Smooth muscle cell (in vitro differentiated cells): ENCODE results near the gene TRIM5. TPM values are rescaled to one million over a fixed set of nuclear protein-coding genes. Genes with fewer than 3 reads are reported as not detected.
A peak's percentile ranks its signal among the peaks of the same experiment; 100 is the strongest.

Experiments
- DNase-seq: peaks from one replicate; lab custom pipeline; 2025; ENCODE audit not compliant: unreplicated experiment; lab: John Stamatoyannopoulos, UW
- H2AFZ ChIP-seq: fragments of 200-600 bp; sonication (generic); 2 replicates; pipeline ENCODE4 v1.6.0; 2016; ENCODE audit warnings: antibody characterized with exemption, low read depth, mild to moderate bottlenecking
- H3F3A ChIP-seq: fragments of 200-600 bp; sonication (generic); 2 replicates; pipeline ENCODE4 v1.6.0; 2017; ENCODE audit warnings: antibody characterized with exemption, low read depth
- H3K27ac ChIP-seq: fragments of 200-600 bp; sonication (generic); 2 replicates; pipeline ENCODE4 v1.5.1; 2016; ENCODE audit warnings: low read depth, mild to moderate bottlenecking
- H3K27me3 ChIP-seq: fragments of 200-600 bp; sonication (generic); 2 replicates; pipeline ENCODE4 v1.6.1; 2016; ENCODE audit warnings: low read depth, mild to moderate bottlenecking
- H3K36me3 ChIP-seq: fragments of 200-600 bp; sonication (generic); 2 replicates; pipeline ENCODE4 v1.5.1; 2016; ENCODE audit warnings: low read depth
- H3K4me1 ChIP-seq: fragments of 200-600 bp; sonication (generic); 2 replicates; pipeline ENCODE4 v1.5.1; 2016; ENCODE audit warnings: low read depth
- H3K4me2 ChIP-seq: fragments of 200-600 bp; sonication (generic); 2 replicates; pipeline ENCODE4 v1.6.0; 2016; ENCODE audit warnings: mild to moderate bottlenecking
- H3K4me3 ChIP-seq: fragments of 200-600 bp; sonication (generic); 2 replicates; pipeline ENCODE4 v1.5.1; 2016; ENCODE audit warnings: mild to moderate bottlenecking
- H3K79me2 ChIP-seq: fragments of 200-600 bp; sonication (generic); 2 replicates; pipeline ENCODE4 v1.6.0; 2016; ENCODE audit warnings: low read depth, mild to moderate bottlenecking
- H3K9ac ChIP-seq: fragments of 200-600 bp; sonication (generic); 2 replicates; pipeline ENCODE4 v1.6.0; 2016; ENCODE audit warnings: low read depth
- H3K9me3 ChIP-seq: fragments of 200-600 bp; sonication (generic); replicated peaks from 2 replicates; pipeline ENCODE4 v1.5.1; 2016; ENCODE audit warnings: low read depth
- H4K20me1 ChIP-seq: fragments of 200-600 bp; sonication (generic); 2 replicates; pipeline ENCODE4 v1.6.0; 2016; ENCODE audit warnings: low read depth
- WGBS: methylation state at CpG from one replicate; pipeline ENCODE4 v1.1.7; 2016; ENCODE audit warnings: low lambda C conversion rate; 5-methylcytosine and 5-hydroxymethylcytosine counted together
- polyA plus RNA-seq: library from polyadenylated mRNA; unstranded; fragments of >200 nt; fragmentation: Nextera tagmentation; extraction: Ambion mirVana; gene quantifications from 2 replicates; pipeline ENCODE4 v1.2.1, GENCODE V29; 2016
- total RNA-seq: library from RNA; depleted of rRNA; stranded (reverse); fragments of >200 nt; gene quantifications from 2 replicates; pipeline ENCODE4 v1.2.3, GENCODE V29; 2014
- TF ChIP-seq, protein P1 (sequence below): fragments of 200-600 bp; sonication (generic); IDR thresholded peaks from 2 replicates; pipeline ENCODE4 v1.5.1; 2017; ENCODE audit warnings: borderline replicate concordance, mild to moderate bottlenecking, antibody characterized with exemption; ENCODE audit not compliant: insufficient read depth, poor library complexity, severe bottlenecking

The TRIM5 gene
- total and polyA plus RNA-seq, 2 experiments from 2014 or later = 16.4 to 27.6 TPM

DNA sequence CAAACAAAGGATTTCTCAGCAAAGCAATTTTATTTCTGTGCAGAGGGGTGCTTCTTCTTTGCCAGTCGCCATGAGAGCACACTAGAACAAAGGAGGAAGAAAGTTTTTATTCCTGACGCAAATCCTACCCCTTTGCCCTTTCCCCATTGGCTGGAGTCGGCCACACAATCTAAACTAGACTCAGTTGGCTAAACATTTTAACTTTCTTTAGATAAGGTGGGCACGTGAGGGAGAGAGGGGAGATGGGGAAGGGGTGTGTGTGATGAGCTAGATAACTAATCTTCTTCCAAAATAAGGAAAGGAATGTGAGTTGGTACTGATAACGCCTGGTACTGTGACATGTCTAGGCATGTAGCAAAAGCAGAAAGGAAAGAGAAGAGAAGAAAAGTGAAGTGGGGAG, 5.3 kb upstream of the TRIM5 start:
- Histone ChIP-seq H4K20me1 (no peaks in the 10 kb centered on the region), H3K4me3 (peak overlapping the region; percentile 33), H3K9me3 (no peaks in the 10 kb centered on the region), H3K4me1 (peaks cover 21% of the 10 kb centered on the region), H3K36me3 (no peaks in the 10 kb centered on the region), H2AFZ (peak overlapping the region; percentile 91), H3K79me2 (no peaks in the 10 kb centered on the region), H3K27me3 (no peaks in the 10 kb centered on the region), H3F3A (no peaks in the 10 kb centered on the region), H3K27ac (peak overlapping the region; percentile 82), H3K4me2 (peak overlapping the region; percentile 76), H3K9ac (peak overlapping the region; percentile 73)
- no peak for DNase-seq
- TF ChIP-seq, protein P1, sequence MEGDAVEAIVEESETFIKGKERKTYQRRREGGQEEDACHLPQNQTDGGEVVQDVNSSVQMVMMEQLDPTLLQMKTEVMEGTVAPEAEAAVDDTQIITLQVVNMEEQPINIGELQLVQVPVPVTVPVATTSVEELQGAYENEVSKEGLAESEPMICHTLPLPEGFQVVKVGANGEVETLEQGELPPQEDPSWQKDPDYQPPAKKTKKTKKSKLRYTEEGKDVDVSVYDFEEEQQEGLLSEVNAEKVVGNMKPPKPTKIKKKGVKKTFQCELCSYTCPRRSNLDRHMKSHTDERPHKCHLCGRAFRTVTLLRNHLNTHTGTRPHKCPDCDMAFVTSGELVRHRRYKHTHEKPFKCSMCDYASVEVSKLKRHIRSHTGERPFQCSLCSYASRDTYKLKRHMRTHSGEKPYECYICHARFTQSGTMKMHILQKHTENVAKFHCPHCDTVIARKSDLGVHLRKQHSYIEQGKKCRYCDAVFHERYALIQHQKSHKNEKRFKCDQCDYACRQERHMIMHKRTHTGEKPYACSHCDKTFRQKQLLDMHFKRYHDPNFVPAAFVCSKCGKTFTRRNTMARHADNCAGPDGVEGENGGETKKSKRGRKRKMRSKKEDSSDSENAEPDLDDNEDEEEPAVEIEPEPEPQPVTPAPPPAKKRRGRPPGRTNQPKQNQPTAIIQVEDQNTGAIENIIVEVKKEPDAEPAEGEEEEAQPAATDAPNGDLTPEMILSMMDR = no peak
- 42% methylated on average over 5 of the region's 5 CpGs for WGBS

DNA sequence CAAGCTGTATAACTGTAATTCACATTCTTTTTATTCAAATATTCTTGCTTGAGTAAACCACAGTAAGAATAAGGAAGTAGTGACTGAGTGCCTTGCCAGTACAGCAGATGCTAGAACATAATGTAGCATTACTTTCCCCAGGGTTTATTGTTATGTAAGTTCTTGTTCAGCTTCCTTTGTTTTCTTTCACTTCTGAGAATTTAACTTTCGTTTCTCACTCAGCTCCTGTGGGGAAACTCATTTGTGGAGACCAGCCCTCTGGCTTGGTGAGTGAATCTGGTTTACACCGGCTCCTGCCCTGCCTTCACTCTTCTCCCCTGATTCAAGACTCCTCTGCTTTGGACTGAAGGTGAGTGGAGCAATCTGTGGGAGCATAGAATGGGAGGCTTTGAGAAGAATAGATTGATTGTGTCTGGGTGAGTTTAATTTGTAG, 4.7 kb upstream of the TRIM5 start, which contains the start of gene TRIM22:
TRIM22 (plus strand) TSS at position 240 of the 433 bp plus-strand sequence. CDS start 6,443 bp downstream, outside the sequence.
- Histone ChIP-seq H4K20me1 (no peaks in the 10 kb centered on the region), H3K4me1 (peaks cover 23% of the 10 kb centered on the region), H3K36me3 (no peaks in the 10 kb centered on the region), H3K9ac (peak within 1 kb of the TSS; percentile 73), H3K27ac (peak within 1 kb of the TSS; percentile 82), H3K9me3 (no peaks in the 10 kb centered on the region), H3F3A (no peaks in the 10 kb centered on the region), H3K79me2 (no peaks in the 10 kb centered on the region), H3K27me3 (no peaks in the 10 kb centered on the region), H2AFZ (peak within 1 kb of the TSS; percentile 91), H3K4me3 (peak within 1 kb of the TSS; percentile 33), H3K4me2 (peak within 1 kb of the TSS; percentile 76)
- TF ChIP-seq, protein P1 = no peak
- no peak for DNase-seq
- 21% methylated on average over 2 of the region's 2 CpGs for WGBS

DNA sequence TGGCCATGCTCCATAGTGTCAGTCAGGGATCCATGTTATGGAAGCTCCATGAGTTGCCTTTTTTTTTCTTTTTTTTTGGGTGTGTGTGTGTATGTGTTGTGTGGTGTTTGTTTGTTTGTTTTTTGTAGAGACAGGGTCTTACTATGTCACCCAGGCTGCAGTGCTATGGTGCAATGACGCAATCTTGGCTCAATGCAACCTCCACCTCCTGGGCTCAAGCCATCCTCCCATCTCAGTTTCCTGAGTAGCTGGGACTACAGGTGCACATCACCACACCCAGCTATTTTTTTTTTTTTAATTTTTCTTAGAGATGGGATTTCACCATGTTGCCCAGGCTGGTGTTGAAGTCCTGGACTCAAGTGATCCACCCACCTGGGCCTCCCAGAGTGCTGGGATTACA, 3.6 kb upstream of the TRIM5 start:
- Histone ChIP-seq H3K9me3 (no peaks in the 10 kb centered on the region), H3K36me3 (no peaks in the 10 kb centered on the region), H3K27ac (no peak overlapping the region), H3F3A (no peaks in the 10 kb centered on the region), H3K9ac (no peak overlapping the region), H4K20me1 (no peaks in the 10 kb centered on the region), H3K4me1 (peaks cover 31% of the 10 kb centered on the region), H3K27me3 (no peaks in the 10 kb centered on the region), H2AFZ (no peak overlapping the region), H3K4me3 (no peak overlapping the region), H3K4me2 (no peak overlapping the region), H3K79me2 (peaks cover 7% of the 10 kb centered on the region)
- TF ChIP-seq, protein P1 = no peak
- no peak for DNase-seq
- WGBS = 100% methylated on average over 1 of the region's 1 CpG

DNA sequence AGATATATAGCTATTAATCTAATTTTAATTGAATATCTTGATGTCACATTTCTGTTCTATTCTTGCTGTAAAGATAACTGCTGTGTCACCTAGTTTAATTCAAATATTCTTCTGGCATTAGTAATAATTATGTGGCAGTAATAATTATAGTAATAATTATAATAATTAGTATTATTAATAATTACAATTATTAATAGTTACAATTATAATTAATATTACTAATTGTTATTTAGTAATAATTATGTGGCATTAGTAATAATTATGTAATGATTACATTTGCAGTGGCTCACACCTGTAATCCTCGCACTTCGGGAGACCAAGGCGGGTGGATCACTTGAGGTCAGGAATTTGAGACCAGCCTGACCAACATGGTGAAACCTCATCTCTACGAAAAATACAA, 1.6 kb upstream of the TRIM5 start:
- Histone ChIP-seq H3K9me3 (no peaks in the 10 kb centered on the region), H3K79me2 (peaks cover 20% of the 10 kb centered on the region), H3K27ac (no peak overlapping the region), H2AFZ (no peak overlapping the region), H3K27me3 (no peaks in the 10 kb centered on the region), H3K4me3 (no peak overlapping the region), H3F3A (no peaks in the 10 kb centered on the region), H3K4me1 (peaks cover 31% of the 10 kb centered on the region), H3K36me3 (no peaks in the 10 kb centered on the region), H4K20me1 (no peaks in the 10 kb centered on the region), H3K4me2 (no peak overlapping the region), H3K9ac (no peak overlapping the region)
- TF ChIP-seq, protein P1 = no peak
- 96% methylated on average over 4 of the region's 4 CpGs for WGBS
- no peak for DNase-seq
